Tibial nerve (tissue), 3 donors: ENCODE measurements around the gene DRAXIN.

Source experiments
- POLR2A ChIP-seq, 2 donors: fragments of 450-650 bp; IDR thresholded peaks; one replicate each; pipeline ENCODE4 v1.6.1; 2017; ENCODE audit warnings: antibody characterized with exemption in 2 of 2, mild to moderate bottlenecking in 2 of 2, moderate library complexity in 2 of 2
- TF ChIP-seq, protein P1 (sequence below), 5 experiments: fragments of 200-600 bp in 3 of 5; fragments of 450-650 bp in 2 of 5; sonication (generic) in 3 of 5; IDR thresholded peaks; one replicate each; pipeline ENCODE4 v1.5.1; 2016 to 2019; ENCODE audit warnings: antibody characterized with exemption in 5 of 5, mild to moderate bottlenecking in 3 of 5, moderate library complexity in 2 of 5

DNA sequence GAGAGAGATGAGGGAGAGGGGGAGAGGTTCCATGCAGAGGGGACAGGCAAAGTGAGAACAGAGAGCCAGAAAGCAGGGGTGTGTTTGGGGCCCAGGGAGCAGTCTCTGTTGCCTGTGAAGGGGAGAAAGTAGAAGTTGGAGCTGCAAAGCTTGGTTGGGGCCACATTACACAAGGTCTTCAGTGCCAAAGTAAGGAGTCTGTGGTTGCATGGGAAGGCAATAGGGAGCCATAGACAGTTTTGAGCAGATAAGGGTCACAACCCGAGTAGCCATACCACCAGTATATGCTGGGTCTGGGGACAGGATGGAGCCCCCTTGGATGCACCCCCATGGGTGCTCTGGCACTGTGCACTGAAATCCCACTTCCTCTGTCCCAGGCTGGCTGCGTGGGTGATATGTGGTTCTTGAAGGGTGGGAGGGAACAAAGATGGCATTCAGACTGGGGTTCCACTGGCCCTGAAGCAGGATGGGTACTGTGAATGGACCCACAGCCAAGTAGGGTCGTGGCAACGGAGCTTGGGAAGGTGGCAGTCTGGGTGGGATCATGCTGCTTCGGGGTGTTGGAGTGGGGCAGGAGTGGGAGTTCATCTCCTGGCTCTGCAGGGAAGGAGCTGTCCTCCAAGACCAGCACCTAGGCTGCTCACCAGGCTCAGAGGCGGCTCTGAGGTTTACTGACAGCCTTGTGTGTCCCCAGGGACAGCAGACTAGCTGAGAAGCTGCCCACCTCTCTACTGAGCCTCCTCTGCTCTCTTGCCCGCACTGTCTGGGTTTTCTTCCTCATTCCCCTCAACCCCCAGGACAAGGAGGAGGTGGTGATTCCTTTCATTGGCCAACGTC is 12.1 kb downstream of the DRAXIN start:
- TF ChIP-seq, protein P1, sequence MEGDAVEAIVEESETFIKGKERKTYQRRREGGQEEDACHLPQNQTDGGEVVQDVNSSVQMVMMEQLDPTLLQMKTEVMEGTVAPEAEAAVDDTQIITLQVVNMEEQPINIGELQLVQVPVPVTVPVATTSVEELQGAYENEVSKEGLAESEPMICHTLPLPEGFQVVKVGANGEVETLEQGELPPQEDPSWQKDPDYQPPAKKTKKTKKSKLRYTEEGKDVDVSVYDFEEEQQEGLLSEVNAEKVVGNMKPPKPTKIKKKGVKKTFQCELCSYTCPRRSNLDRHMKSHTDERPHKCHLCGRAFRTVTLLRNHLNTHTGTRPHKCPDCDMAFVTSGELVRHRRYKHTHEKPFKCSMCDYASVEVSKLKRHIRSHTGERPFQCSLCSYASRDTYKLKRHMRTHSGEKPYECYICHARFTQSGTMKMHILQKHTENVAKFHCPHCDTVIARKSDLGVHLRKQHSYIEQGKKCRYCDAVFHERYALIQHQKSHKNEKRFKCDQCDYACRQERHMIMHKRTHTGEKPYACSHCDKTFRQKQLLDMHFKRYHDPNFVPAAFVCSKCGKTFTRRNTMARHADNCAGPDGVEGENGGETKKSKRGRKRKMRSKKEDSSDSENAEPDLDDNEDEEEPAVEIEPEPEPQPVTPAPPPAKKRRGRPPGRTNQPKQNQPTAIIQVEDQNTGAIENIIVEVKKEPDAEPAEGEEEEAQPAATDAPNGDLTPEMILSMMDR (IDR thresholded peaks at IDR 0.05), result no peak
- no peak for TF ChIP-seq POLR2A (IDR thresholded peaks at IDR 0.05)
